Sigmoid colon (tissue), 4 donors: Measurements from ENCODE around the gene ANO1.

ENCODE experiments used
- EP300 ChIP-seq, 4 donors: sonication (generic); formaldehyde crosslinking; IDR thresholded peaks; one replicate each; pipeline ENCODE4 v1.6.1; 2017; ENCODE audit warnings: antibody characterized with exemption in 4 of 4
- POLR2A ChIP-seq, 2 donors: fragments of 450-650 bp; IDR thresholded peaks; one replicate each; pipeline ENCODE4 v1.6.1; 2016; ENCODE audit warnings: antibody characterized with exemption in 2 of 2, mild to moderate bottlenecking in 2 of 2, moderate library complexity in 2 of 2
- TF ChIP-seq, protein P1 (sequence below), 4 experiments: fragments of 450-650 bp in 3 of 4; fragments of 200-600 bp in 1 of 4; IDR thresholded peaks; one replicate each; pipeline ENCODE4 v1.5.1; 2016 to 2019; ENCODE audit warnings: antibody characterized with exemption in 4 of 4, mild to moderate bottlenecking in 3 of 4, moderate library complexity in 2 of 4

DNA sequence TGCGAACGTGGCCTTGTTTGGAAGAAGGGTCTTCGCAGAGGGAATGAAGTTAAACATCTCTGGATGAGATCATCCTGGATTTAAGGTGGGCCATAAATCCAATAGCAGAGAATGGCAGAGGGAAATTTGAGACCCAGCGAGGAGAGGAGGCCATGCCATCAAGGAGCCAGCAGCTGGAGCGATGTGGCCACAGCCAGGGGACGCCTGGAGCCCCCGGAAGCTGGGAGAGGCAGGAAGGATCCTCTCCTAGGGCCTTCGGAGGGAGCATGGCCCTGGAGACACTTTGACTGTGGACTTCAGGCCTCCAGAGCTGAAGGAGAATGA is 22.1 kb downstream of the ANO1 start:
- TF ChIP-seq EP300 (IDR thresholded peaks at IDR 0.05): no peak
- TF ChIP-seq, protein P1, sequence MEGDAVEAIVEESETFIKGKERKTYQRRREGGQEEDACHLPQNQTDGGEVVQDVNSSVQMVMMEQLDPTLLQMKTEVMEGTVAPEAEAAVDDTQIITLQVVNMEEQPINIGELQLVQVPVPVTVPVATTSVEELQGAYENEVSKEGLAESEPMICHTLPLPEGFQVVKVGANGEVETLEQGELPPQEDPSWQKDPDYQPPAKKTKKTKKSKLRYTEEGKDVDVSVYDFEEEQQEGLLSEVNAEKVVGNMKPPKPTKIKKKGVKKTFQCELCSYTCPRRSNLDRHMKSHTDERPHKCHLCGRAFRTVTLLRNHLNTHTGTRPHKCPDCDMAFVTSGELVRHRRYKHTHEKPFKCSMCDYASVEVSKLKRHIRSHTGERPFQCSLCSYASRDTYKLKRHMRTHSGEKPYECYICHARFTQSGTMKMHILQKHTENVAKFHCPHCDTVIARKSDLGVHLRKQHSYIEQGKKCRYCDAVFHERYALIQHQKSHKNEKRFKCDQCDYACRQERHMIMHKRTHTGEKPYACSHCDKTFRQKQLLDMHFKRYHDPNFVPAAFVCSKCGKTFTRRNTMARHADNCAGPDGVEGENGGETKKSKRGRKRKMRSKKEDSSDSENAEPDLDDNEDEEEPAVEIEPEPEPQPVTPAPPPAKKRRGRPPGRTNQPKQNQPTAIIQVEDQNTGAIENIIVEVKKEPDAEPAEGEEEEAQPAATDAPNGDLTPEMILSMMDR (IDR thresholded peaks at IDR 0.05): no peak
- no peak for TF ChIP-seq POLR2A (IDR thresholded peaks at IDR 0.05)
